ENCODE results near the gene FOXK2.

DNA sequence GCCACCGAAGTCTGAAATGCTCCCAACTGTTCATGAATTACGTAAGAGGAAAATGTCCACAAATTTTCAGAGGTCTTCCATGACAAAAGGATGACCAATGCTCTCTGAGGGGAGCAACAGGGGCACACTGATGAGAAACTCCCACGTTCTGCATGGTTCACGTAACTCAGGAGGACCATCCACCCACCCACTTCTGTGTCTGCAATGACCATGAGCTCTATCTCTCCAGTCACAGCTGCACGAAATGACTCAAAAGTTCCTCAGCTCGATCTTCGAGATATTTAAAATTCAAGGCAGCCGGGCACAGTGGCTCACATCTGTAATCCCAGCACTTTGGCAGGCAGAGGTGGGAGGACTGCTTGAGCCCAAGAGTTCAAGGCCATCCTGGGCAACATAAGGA is 112.9 kb downstream of the FOXK2 start:
- no peak for TF ChIP-seq ZNF274 (IDR thresholded peaks at IDR 0.05; ENCODE audit: low read depth, low read length)
- no peak for TF ChIP-seq YY1 (IDR thresholded peaks at IDR 0.05; ENCODE audit: insufficient read depth, insufficient read length)
- TF ChIP-seq SUZ12 (IDR thresholded peaks at IDR 0.05; ENCODE audit: extremely low read depth, insufficient read depth, insufficient read length), result no peak
